Keratinocyte (primary cell): ENCODE results near the gene ZMIZ1. TPM values are rescaled to one million over a fixed set of nuclear protein-coding genes. Genes with fewer than 3 reads are reported as not detected.

Source experiments
- DNase-seq: peaks from one replicate; pipeline ENCODE4 v3.0.0-alpha.2; 2011; ENCODE audit warnings: low read depth, missing footprints, low spot score
- FAIRE-seq: peaks from 2 replicates; lab custom pipeline; 2011; peaks lifted over from hg19 to GRCh38; lab: Jason Lieb, UNC
- H2AFZ ChIP-seq: 2 replicates; pipeline ENCODE4 v1.6.0; 2012; ENCODE audit warnings: low read length, control low read depth, inconsistent platforms; ENCODE audit not compliant: control insufficient read depth
- H3K27ac ChIP-seq: 2 replicates; pipeline ENCODE4 v1.5.1; 2011; ENCODE audit warnings: low read length; ENCODE audit not compliant: control insufficient read depth, insufficient read depth
- H3K27me3 ChIP-seq: 3 replicates; pipeline ENCODE4 v1.6.0; 2011; ENCODE audit warnings: low read length; ENCODE audit not compliant: control insufficient read depth, insufficient read depth; ENCODE audit errors: extremely low read depth
- H3K36me3 ChIP-seq, 2 experiments: 2 replicates in 1 of 2; 3 replicates in 1 of 2; pipeline ENCODE4 v1.5.1; 2011; ENCODE audit warnings: low read length in 2 of 2, mild to moderate bottlenecking in 1 of 2; ENCODE audit not compliant: control insufficient read depth in 2 of 2, insufficient read depth in 2 of 2; ENCODE audit errors: extremely low read depth in 1 of 2
- H3K4me1 ChIP-seq: 3 replicates; pipeline ENCODE4 v1.5.1; 2011; ENCODE audit warnings: low read length; ENCODE audit not compliant: control insufficient read depth, insufficient read depth; ENCODE audit errors: extremely low read depth
- H3K4me2 ChIP-seq: 3 replicates; pipeline ENCODE4 v1.6.0; 2011; ENCODE audit warnings: low read depth, low read length; ENCODE audit not compliant: control insufficient read depth, insufficient read depth; ENCODE audit errors: extremely low read depth
- H3K4me3 ChIP-seq, 3 experiments: fragments of 200-600 bp in 1 of 3; sonication (generic) in 1 of 3; 2 replicates in 2 of 3; 3 replicates in 1 of 3; pipeline ENCODE4 v1.5.1; 2011 to 2016; ENCODE audit warnings: low read length in 3 of 3, mild to moderate bottlenecking in 3 of 3, control low read depth in 2 of 3, inconsistent platforms in 1 of 3, low read depth in 1 of 3, mixed read lengths in 1 of 3, mixed run types in 1 of 3, moderate library complexity in 1 of 3; ENCODE audit not compliant: control insufficient read depth in 2 of 3, insufficient read depth in 2 of 3; ENCODE audit errors: extremely low read depth in 1 of 3
- H3K79me2 ChIP-seq: 2 replicates; pipeline ENCODE4 v1.6.0; 2012; ENCODE audit warnings: low read length; ENCODE audit not compliant: control insufficient read depth, insufficient read depth
- H3K9ac ChIP-seq: 3 replicates; pipeline ENCODE4 v1.6.0; 2011; ENCODE audit warnings: low read length; ENCODE audit not compliant: control insufficient read depth, insufficient read depth; ENCODE audit errors: extremely low read depth
- H3K9me1 ChIP-seq: 3 replicates; pipeline ENCODE4 v1.6.0; 2011; ENCODE audit warnings: low read length; ENCODE audit not compliant: control insufficient read depth, insufficient read depth; ENCODE audit errors: extremely low read depth
- H3K9me3 ChIP-seq: 2 replicates; pipeline ENCODE4 v1.5.1; 2012; ENCODE audit warnings: low read depth, low read length; ENCODE audit not compliant: control insufficient read depth
- H4K20me1 ChIP-seq: 3 replicates; pipeline ENCODE4 v1.6.0; 2011; ENCODE audit warnings: low read length; ENCODE audit not compliant: control insufficient read depth, insufficient read depth; ENCODE audit errors: extremely low read depth
- CTCF ChIP-seq, 3 experiments: IDR thresholded peaks in 1 of 3; conservative IDR thresholded peaks in 1 of 3; optimal IDR thresholded peaks in 1 of 3; 2 replicates in 2 of 3; 3 replicates in 1 of 3; pipeline versions ENCODE3 to v1.5.1; 2011; ENCODE audit warnings: low read length in 3 of 3, mild to moderate bottlenecking in 3 of 3, moderate library complexity in 2 of 3, control low read depth in 1 of 3, inconsistent platforms in 1 of 3; ENCODE audit not compliant: insufficient read depth in 2 of 3; ENCODE audit errors: extremely low read depth in 1 of 3
- EZH2 ChIP-seq: IDR thresholded peaks from one replicate; pipeline ENCODE4 v1.6.1; 2012; ENCODE audit warnings: inconsistent platforms, mild to moderate bottlenecking, low read length, moderate library complexity
- dilution Hi-C: fragments of 300-500 bp; cut with MboI; formaldehyde crosslinking; loops from one replicate; pipeline ENCODE4 v1.7.0; 2020; ENCODE audit warnings: low sequenced_read_pairs; ENCODE audit not compliant: extremely low pct_ligation_motif_present
- polyA plus RNA-seq, 5 experiments: library from polyadenylated mRNA; depleted of rRNA in 3 of 5; stranded (reverse) in 3 of 5; stranded (forward) in 1 of 5; unstranded in 1 of 5; fragments of >200 nt; gene quantifications; 1 replicate in 1 of 5; 2 replicates in 3 of 5; 3 replicates in 1 of 5; pipeline versions ENCODE4 v1.2.1 to v1.2.3, GENCODE V29; 2011 to 2012; ENCODE audit warnings: missing spikeins in 2 of 5, low read depth in 1 of 5, low replicate concordance in 1 of 5

Gene ZMIZ1
- polyA plus RNA-seq, 1 donor (not counting 4 experiments of a cell fraction or from before 2014, with no cell fraction given) = 1.8 TPM

- FAIRE-seq = no peak
- TF ChIP-seq CTCF (optimal IDR thresholded peaks at IDR 0.05 in 1 of 3, IDR thresholded peaks at IDR 0.05 in 1 of 3, conservative IDR thresholded peaks at IDR 0.05 in 1 of 3; ENCODE audit: extremely low read depth in 1 of 3, insufficient read depth in 2 of 3, low read length in 3 of 3) (no peak), EZH2 (no peak)
- dilution Hi-C loops = no loop called here
Measured at GRCh38 chr10:79026806-79027146, 42.0 kb upstream of the ZMIZ1 start.

GRCh38 chr10:79027147-79028055 is 41.4 kb upstream of the ZMIZ1 start:
- no peak overlapping the region for H3K9ac ChIP-seq
- FAIRE-seq = no peak
- peaks cover 3% of the 10 kb centered on the region for H3K27me3 ChIP-seq
- no peak overlapping the region for H3K27ac ChIP-seq
- H3K9me3 ChIP-seq = no peaks in the 10 kb centered on the region
- no peaks in the 10 kb centered on the region for H3K9me1 ChIP-seq
- DNase-seq = no peak
- no peak overlapping the region for H3K4me2 ChIP-seq
- no peak for TF ChIP-seq EZH2
- no peak for TF ChIP-seq CTCF (optimal IDR thresholded peaks at IDR 0.05 in 1 of 3, IDR thresholded peaks at IDR 0.05 in 1 of 3, conservative IDR thresholded peaks at IDR 0.05 in 1 of 3; ENCODE audit: extremely low read depth in 1 of 3, insufficient read depth in 2 of 3, low read length in 3 of 3)
- no peaks in the 10 kb centered on the region for H3K4me1 ChIP-seq
- dilution Hi-C loops = no loop called here
- no peaks in the 10 kb centered on the region for H3K79me2 ChIP-seq
- no peak overlapping the region for H3K4me3 ChIP-seq
- no peak overlapping the region for H2AFZ ChIP-seq
- no peaks in the 10 kb centered on the region for H4K20me1 ChIP-seq
- no peaks in the 10 kb centered on the region for H3K36me3 ChIP-seq

More at GRCh38 chr10:79026806-79027146, 42.0 kb upstream of the ZMIZ1 start:
- no peak overlapping the region for H3K4me2 ChIP-seq
- H2AFZ ChIP-seq = no peak overlapping the region
- H3K4me3 ChIP-seq = no peak overlapping the region
- H3K9me3 ChIP-seq = no peaks in the 10 kb centered on the region
- H3K4me1 ChIP-seq = no peaks in the 10 kb centered on the region
- H4K20me1 ChIP-seq = no peaks in the 10 kb centered on the region
- H3K27me3 ChIP-seq = peaks cover 3% of the 10 kb centered on the region
- no peaks in the 10 kb centered on the region for H3K79me2 ChIP-seq
- no peaks in the 10 kb centered on the region for H3K36me3 ChIP-seq
- H3K9ac ChIP-seq = no peak overlapping the region
- no peak overlapping the region for H3K27ac ChIP-seq
- no peak for DNase-seq
- no peaks in the 10 kb centered on the region for H3K9me1 ChIP-seq
